GM19025 (cell line): ENCODE results near the gene KCNJ9.

Source experiments
- ATAC-seq: cut with Tn5 transposase; IDR thresholded peaks from one replicate; pipeline ENCODE4 v1.9.1; 2021; ENCODE audit warnings: mild to moderate bottlenecking, low read depth, moderate library complexity; ENCODE audit not compliant: unreplicated experiment

The KCNJ9 gene

GRCh38 chr1:160064746-160065145 is 16.6 kb upstream of the KCNJ9 start:
- no peak for ATAC-seq

GRCh38 chr1:160066829-160067745 is 14.3 kb upstream of the KCNJ9 start:
- no peak for ATAC-seq

GRCh38 chr1:160068225-160068624 is 13.1 kb upstream of the KCNJ9 start:
- ATAC-seq, result no peak

DNA sequence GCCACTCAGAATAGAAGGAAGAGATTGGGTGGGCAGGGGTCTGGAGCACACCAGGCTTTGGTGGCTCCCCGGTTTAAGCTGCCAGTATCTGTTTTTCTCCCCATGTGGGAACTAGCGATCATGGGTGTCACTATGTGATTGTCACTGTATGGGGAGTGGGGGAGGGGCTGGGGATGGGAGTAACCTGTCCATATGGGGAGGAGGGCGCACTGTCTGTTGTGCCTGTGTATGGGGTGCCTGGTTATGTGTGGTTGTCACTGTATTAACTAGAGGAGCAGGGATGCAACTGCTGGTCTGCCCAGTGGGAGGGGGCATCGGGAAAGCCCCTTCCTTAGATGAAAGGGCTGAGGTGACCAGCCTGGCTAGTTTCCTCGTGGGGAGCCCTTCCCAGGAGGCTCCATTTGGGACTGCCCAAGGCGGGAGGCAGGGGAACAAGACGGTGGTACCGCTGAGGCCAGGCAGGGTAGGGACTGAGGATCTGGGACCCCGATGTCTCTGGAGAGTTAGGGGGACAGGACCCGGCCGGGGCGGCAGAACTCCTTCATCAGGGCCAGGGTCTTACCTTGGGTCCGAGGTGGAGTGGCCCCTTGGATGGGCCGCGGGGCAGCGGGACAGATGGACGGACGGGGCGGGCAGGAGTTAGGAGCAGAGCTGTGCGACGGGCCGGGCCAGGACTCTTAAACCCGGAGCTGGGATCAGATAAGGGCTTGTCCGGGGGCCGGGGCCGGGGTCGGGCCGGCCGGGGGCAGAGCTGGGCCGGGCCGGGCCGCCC is 11.7 kb upstream of the KCNJ9 start, which contains the start of gene KCNJ10:
KCNJ10 (minus strand) TSS at position 701 of the 772 bp plus-strand sequence. CDS start 27,628 bp downstream, outside the sequence.
- no peak for ATAC-seq

DNA sequence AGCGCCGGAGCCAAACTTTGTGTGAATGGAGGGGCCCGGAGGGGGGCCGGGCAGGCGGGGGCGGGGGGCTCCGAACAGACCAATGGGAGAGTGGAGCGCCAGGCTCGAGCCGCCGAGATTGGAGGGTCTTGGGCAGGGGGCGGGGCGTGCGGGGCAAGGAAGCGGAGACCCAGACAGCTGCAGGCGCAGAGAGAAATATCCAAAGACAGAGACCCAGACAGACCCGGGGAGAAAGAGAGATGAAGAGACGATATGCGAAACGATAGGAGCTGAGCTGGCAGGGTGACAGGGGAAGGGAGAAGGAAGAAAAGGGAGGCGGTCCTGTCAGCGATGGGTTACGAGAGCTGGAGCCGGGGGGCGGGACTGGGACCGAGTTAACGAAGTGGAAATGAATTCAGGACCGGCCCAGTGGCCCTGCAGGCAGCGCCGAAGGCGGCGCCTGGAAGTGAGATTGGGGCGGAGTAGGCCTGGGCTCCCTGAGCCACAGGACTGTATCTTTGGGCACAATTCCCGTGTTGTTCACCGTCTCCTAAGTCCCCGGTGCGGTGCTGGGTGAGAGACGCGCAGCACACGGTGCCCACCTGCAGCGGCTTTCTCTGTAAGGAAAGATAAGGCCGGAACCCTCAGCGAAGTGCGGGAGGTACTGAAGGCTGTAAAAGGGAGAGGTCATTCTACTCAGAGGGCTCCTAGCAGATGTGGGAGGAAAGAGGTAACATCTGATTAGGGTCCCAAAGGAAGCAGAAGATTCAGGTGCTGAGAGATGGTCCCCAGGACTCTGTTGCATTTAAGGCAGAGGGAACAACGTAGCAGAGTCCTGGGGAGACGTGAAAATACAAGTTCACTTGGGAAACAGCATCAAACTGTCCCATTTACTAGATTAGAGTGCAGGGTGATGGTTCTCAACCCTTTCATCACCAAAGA is 10.8 kb upstream of the KCNJ9 start:
- ATAC-seq, result no peak

- ATAC-seq, result no peak
These were observed 10.0 kb upstream of the KCNJ9 start for GRCh38 chr1:160071289-160071688.

DNA sequence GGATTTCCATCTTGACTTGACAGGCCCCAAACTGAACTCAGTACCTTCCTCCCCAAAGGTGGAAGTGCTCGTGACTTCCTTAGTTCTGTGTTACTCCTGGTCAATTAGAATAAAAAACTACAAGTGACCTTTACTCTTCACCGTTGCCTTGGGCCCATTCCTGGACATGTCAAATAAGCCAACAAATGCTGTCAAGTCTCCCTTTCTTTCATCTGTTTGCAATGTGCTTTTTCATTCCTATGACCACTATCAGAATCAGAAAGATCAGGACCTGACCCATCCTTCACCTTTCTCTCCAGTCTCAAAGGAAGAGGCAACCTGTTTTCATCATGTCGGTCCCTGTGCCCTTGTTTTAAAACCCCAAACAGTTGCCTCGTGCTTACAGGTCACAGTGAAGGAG is 6.5 kb upstream of the KCNJ9 start:
- no peak for ATAC-seq

DNA sequence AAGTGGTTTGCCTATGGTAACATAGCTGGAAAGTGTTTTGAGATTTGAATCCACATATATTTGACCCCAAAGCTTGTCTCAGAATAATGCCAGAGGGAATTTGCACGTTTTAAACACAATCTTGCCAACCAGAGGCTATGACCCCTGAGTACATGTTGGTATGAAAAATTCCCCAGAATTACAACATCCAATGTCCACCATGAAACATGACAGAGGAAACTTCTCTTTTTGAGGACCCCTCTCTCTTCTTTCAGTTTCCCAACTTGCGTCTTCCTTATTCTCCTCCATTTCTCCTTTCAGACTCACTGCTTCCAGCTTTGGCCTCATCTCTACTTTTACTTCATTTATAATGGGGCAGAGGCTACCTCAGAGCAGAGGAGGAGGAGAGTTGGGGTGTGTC is 5.5 kb upstream of the KCNJ9 start:
- no peak for ATAC-seq

DNA sequence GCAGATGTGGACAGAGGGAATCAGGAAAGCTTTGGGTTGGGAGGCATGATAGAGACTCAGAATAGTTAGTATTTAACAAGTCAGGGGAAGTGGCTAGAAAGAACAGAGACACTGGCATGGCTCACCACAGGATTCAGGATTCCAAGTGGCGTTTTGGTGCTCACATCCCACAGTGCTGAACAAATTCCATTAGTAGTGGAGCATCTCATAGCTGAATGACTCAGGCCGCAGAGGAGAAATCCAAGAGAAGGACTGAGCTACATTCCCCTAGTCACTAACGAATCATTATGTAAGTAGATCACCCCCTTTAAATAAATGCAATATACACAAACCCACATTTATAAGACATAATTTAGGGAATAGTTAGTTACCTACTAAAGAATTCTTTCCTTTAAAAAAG is 5.0 kb upstream of the KCNJ9 start:
- ATAC-seq, result no peak

DNA sequence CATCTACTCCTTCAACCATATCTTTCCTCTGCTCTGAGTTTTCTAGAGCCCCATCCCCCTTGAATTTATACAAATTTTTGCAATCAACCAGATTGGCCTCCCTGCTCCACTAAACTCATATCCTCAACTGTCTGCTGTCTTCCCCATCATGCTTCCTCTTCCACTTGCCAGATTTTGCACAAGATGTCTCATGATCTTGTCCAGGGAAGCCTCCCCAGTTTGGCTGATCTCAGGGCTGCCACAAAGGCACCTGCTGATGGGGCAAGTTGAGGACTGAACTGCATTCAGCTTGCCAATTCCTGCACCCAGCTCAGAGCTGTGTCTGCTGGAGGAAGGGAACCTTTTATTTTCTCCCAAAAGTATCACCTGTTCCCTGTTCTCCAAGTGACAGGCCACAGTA is 3.9 kb upstream of the KCNJ9 start:
- ATAC-seq, result no peak

- peak; percentile 49 for ATAC-seq
These were observed 2.7 kb upstream of the KCNJ9 start for GRCh38 chr1:160078512-160079195.

DNA sequence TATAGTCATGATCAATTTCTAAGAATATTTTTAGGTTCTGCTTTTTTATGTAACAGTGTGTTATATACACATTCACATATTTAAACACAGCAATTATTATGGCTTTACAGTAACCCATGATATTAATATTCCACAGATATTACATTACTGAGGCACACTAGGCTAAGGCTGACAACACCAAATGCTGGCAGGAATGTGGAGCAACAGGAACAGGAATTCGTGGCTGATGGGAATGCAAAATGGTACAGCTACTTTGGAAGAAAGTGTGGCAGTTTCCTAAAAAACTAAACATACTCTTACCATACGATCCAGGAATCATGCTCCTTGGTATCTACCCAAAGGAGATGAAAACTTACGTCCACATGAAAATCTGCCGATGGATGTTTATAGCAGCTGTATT is 1.9 kb upstream of the KCNJ9 start:
- no peak for ATAC-seq

- no peak for ATAC-seq
These were observed 797 bp upstream of the KCNJ9 start for GRCh38 chr1:160080381-160081100.

DNA sequence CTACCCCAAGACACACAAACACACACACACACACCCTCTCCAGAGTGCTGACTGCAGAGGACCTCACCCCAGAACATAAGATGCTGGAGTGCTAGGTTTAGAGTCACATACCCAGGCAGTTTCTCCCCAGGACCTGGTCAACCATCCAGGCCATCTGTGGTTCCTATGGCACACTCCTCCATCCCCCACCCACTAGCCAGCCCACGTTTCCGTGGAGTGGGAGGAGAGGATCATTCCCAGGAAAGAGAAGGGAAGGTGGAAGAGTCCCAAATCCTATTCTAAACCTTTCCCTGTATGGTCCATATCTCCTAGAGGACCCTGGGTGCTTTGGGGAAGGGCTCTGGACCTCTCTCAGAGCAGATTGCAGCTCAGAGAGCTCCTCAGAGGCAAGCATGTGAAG is 1.1 kb downstream of the KCNJ9 start:
- ATAC-seq, result no peak

DNA sequence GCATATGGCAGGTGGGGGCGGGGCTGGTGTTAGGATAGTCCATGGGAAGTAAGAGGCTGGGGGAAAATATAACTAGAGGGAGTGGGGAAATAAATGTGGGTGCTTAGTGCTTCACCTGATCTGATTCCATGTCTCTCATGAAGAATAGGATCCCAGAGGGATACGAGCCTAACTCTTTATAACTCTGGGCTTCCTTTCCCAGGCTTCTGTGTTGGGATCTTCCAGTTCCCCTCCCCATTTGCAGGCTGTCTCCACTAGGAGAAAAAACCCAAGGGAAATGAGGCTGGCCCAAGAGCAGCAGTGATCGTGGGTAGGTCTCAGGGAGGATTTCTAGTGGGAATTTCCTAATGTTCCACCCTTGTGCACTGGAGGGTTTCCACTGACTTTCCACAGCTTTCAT is 1.6 kb downstream of the KCNJ9 start:
- ATAC-seq, result no peak

DNA sequence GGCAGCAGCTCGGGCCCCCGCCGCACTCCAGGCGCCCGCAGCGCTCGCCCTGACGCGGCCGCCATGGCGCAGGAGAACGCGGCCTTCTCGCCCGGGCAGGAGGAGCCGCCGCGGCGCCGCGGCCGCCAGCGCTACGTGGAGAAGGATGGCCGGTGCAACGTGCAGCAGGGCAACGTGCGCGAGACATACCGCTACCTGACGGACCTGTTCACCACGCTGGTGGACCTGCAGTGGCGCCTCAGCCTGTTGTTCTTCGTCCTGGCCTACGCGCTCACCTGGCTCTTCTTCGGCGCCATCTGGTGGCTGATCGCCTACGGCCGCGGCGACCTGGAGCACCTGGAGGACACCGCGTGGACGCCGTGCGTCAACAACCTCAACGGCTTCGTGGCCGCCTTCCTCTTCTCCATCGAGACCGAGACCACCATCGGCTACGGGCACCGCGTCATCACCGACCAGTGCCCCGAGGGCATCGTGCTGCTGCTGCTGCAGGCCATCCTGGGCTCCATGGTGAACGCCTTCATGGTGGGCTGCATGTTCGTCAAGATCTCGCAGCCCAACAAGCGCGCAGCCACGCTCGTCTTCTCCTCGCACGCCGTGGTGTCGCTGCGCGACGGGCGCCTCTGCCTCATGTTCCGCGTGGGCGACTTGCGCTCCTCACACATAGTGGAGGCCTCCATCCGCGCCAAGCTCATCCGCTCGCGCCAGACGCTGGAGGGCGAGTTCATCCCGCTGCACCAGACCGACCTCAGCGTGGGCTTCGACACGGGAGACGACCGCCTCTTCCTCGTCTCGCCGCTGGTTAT is 2.8 kb downstream of the KCNJ9 start:
- peak; percentile 67 for ATAC-seq

DNA sequence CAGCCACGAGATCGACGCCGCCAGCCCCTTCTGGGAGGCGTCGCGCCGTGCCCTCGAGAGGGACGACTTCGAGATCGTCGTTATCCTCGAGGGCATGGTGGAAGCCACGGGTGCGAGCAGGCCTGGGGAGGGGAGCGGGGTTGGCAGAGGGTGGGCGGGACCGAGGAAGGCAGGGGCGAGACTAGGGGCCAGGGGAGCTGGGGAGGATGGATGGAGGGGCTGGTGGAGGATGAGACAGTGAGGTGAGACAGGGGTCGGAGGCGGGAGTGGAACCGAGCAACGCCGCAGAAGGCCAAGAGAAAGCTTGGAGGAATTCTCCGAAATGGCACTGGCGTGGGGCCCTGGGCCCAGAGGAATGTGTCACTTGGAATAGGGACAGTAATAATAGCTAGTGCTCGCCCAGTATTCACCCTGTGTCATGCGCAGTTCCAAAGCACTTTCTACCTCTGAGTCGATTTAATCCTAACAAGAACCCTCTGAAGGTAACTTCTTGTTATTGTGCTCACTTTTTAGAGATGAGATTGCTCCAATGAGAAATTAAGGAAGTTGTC is 3.5 kb downstream of the KCNJ9 start:
- no peak for ATAC-seq
